ENCODE data around the gene TAC3.

GRCh38 chr12:57037264-57037663 is 20.9 kb upstream of the TAC3 start:
- TF ChIP-seq CTCF (IDR thresholded peaks at IDR 0.05; ENCODE audit: low read depth, low read length): no peak
- no peak for TF ChIP-seq POLR2A (IDR thresholded peaks at IDR 0.05; ENCODE audit: extremely low read depth, insufficient read length)

Measured in NB4 (cell line).